ENCODE measurements around the gene TFB1M. TPM values are rescaled to one million over a fixed set of nuclear protein-coding genes. Genes with fewer than 3 reads are reported as not detected.

Gene TFB1M
- total RNA-seq, 2 experiments from 2014 or later, result 7.2 to 9.2 TPM

DNA sequence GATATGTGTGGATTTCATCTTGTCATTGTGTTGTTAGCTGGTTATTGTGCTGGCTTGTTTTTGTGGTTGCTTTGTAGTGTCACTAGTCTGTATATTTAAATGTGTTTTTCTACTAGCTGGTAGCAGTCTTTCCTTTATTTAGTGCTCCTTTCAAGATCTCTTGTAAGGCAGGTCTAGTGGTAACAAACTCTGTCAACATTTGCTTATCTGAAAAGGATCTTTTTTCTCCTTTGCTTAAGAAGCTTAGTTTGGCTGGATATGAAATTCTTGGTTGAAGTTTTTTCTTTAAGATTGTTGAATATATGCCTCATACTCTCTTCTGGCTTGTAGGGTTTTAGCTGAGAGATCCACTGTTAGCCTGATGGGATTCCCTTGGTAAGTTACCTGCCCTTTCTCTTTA lies 32.7 kb upstream of the TFB1M start:
- CTCF ChIA-PET, result interaction anchor here (0.6 kb wide), 1 partner anchor 165 kb away, joined by 4 read pairs; no protein-coding TSS in a partner anchor
- ATAC-seq (ENCODE audit: poor library complexity), result no peak
- H3K4me1 ChIP-seq (ENCODE audit: insufficient read depth, low read length), result no peaks in the 10 kb centered on the region

DNA sequence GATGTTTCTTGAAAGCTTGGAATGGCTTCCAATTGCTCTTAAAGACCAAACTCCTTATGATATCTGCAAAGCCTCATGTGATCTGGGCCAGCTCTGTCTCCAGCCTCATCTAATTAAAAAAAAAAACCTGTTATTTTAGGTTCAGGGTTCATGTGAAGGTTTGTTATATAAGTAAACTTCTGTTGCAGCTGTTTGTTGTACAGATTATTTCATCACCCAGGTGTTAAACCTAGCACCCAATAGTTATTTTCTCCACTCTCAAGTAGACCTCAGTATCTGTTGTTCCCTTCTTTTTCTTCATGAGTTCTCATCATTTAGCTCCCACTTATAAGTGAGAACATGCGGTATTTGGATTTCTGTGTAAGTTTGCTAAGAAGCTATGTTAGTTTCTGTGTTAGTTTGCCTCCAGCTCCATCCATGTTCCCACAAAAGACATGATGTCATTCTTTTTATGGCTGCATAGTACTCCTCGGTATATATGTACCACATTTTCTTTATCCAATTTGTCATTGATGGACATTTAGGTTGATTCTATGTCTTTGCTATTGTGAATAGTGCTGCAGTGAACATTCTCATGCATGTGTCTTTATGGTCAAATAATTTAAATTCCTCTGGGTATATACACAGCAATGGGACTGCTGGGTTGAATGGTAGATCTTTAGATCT lies 30.2 kb upstream of the TFB1M start:
- no peak for DNase-seq
- peaks cover 5% of the 10 kb centered on the region for H3K4me1 Mint-ChIP-seq (ENCODE audit: low read depth)
- TF ChIP-seq, protein P1, sequence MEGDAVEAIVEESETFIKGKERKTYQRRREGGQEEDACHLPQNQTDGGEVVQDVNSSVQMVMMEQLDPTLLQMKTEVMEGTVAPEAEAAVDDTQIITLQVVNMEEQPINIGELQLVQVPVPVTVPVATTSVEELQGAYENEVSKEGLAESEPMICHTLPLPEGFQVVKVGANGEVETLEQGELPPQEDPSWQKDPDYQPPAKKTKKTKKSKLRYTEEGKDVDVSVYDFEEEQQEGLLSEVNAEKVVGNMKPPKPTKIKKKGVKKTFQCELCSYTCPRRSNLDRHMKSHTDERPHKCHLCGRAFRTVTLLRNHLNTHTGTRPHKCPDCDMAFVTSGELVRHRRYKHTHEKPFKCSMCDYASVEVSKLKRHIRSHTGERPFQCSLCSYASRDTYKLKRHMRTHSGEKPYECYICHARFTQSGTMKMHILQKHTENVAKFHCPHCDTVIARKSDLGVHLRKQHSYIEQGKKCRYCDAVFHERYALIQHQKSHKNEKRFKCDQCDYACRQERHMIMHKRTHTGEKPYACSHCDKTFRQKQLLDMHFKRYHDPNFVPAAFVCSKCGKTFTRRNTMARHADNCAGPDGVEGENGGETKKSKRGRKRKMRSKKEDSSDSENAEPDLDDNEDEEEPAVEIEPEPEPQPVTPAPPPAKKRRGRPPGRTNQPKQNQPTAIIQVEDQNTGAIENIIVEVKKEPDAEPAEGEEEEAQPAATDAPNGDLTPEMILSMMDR (IDR thresholded peaks at IDR 0.05), result no peak

More for the DNA sequence above, 32.7 kb upstream of the TFB1M start:
- Histone ChIP-seq H3K36me3 (ENCODE audit: insufficient read depth, low read length) (no peaks in the 10 kb centered on the region), H3K27me3 (ENCODE audit: control insufficient read depth in 1 of 2, insufficient read depth in 2 of 2, low read length in 2 of 2) (no peaks in the 10 kb centered on the region), H3K4me3 (ENCODE audit: low read length) (no peak overlapping the region), H3K9me3 (ENCODE audit: control insufficient read depth in 1 of 2, insufficient read depth in 1 of 2, low read length in 2 of 2) (peaks cover 0 to 12% of the 10 kb centered on the region in 2 experiments), H3K27ac (ENCODE audit: low read depth in 1 of 2, low read length in 2 of 2) (no peak overlapping the region)
- TF ChIP-seq, protein P1 (IDR thresholded peaks at IDR 0.05), result no peak
- POLR2A ChIA-PET, result no interaction called here
- intact Hi-C loops (cut with DNase I, micrococcal nuclease), result no loop called here
- H3K4me3 Mint-ChIP-seq, result no peak overlapping the region
- no peaks in the 10 kb centered on the region for H3K27me3 Mint-ChIP-seq
- no peak overlapping the region for H3K27ac Mint-ChIP-seq
- no peaks in the 10 kb centered on the region for H3K4me1 Mint-ChIP-seq (ENCODE audit: low read depth)
- H3K36me3 Mint-ChIP-seq (ENCODE audit: low read depth), result no peaks in the 10 kb centered on the region
- DNase-seq, result no peak
- H3K9me3 Mint-ChIP-seq, result peaks cover 16% of the 10 kb centered on the region

DNA sequence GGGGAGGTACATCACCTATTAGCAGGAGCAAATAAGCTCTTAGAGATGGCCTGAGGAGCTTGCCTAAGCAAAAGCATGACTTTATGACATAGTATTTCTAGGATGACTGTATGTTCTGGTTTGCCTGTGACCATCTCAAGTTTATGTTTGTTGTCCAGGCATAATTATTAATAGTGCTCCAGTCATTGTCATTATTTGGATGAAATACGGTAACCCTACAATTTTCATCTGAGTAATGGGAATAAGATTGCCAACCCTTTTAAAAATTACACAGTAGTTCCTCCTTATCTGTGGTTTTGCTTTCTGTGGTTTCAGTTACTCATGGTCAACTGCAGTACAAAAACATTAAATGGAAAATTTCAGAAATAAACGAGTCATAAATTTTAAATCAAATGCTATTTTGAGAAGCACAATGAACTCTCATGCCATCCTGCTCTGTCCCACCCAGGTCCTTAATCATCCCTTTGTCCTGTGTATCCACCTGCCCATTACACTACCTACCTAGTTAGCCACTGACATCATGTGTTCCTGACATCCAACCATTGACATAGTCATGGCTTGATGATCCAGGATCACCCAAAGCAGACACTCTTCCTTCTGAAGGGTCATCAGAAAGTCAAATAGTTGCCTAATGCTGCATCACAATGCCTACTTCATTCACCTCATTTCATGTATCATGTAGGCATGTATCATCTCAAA lies 27.0 kb upstream of the TFB1M start:
- H3K36me3 Mint-ChIP-seq (ENCODE audit: low read depth), result peaks cover 4% of the 10 kb centered on the region
- no peak overlapping the region for H3K4me3 Mint-ChIP-seq
- H3K27ac Mint-ChIP-seq, result no peak overlapping the region
- peaks cover 24% of the 10 kb centered on the region for H3K4me1 Mint-ChIP-seq (ENCODE audit: low read depth)
- ATAC-seq (ENCODE audit: poor library complexity) (no peak), DNase-seq (no peak)
- peaks cover 5% of the 10 kb centered on the region for H3K9me3 Mint-ChIP-seq
- Histone ChIP-seq H3K36me3 (ENCODE audit: insufficient read depth, low read length) (no peaks in the 10 kb centered on the region), H3K9me3 (ENCODE audit: control insufficient read depth in 1 of 2, insufficient read depth in 1 of 2, low read length in 2 of 2) (peaks cover 0 to 10% of the 10 kb centered on the region in 2 experiments), H3K27me3 (ENCODE audit: control insufficient read depth in 1 of 2, insufficient read depth in 2 of 2, low read length in 2 of 2) (no peaks in the 10 kb centered on the region), H3K4me1 (ENCODE audit: insufficient read depth, low read length) (no peaks in the 10 kb centered on the region), H3K27ac (ENCODE audit: low read depth in 1 of 2, low read length in 2 of 2) (no peak overlapping the region), H3K4me3 (ENCODE audit: low read length) (no peak overlapping the region)
- ChIA-PET CTCF (no interaction called here), POLR2A (interaction anchor here (0.6 kb wide), 1 partner anchor 1933 kb away, joined by 3 read pairs; no protein-coding TSS in a partner anchor)
- intact Hi-C loops (cut with DNase I, micrococcal nuclease), result no loop called here
- TF ChIP-seq, protein P1 (IDR thresholded peaks at IDR 0.05), result no peak
- no peaks in the 10 kb centered on the region for H3K27me3 Mint-ChIP-seq

More for the DNA sequence above, 30.2 kb upstream of the TFB1M start:
- Mint-ChIP-seq H3K9me3 (peaks cover 16% of the 10 kb centered on the region), H3K27me3 (no peaks in the 10 kb centered on the region), H3K27ac (no peak overlapping the region), H3K4me3 (no peak overlapping the region), H3K36me3 (ENCODE audit: low read depth) (peaks cover 4% of the 10 kb centered on the region)
- no peak overlapping the region for H3K4me3 ChIP-seq (ENCODE audit: low read length)
- H3K27ac ChIP-seq (ENCODE audit: low read depth in 1 of 2, low read length in 2 of 2), result no peak overlapping the region
- CTCF ChIA-PET, result no interaction called here
- ATAC-seq (ENCODE audit: poor library complexity), result no peak
- H3K9me3 ChIP-seq (ENCODE audit: control insufficient read depth in 1 of 2, insufficient read depth in 1 of 2, low read length in 2 of 2), result peaks cover 0 to 12% of the 10 kb centered on the region in 2 experiments
- H3K27me3 ChIP-seq (ENCODE audit: control insufficient read depth in 1 of 2, insufficient read depth in 2 of 2, low read length in 2 of 2), result no peaks in the 10 kb centered on the region
- H3K4me1 ChIP-seq (ENCODE audit: insufficient read depth, low read length), result no peaks in the 10 kb centered on the region
- no peaks in the 10 kb centered on the region for H3K36me3 ChIP-seq (ENCODE audit: insufficient read depth, low read length)
- POLR2A ChIA-PET, result interaction anchor here (0.5 to 1.0 kb wide), 2 partner anchors 74 to 190 kb away, joined by 3 read pairs; no protein-coding TSS in a partner anchor
- intact Hi-C loops (cut with DNase I, micrococcal nuclease), result no loop called here

Data from CD4-positive, alpha-beta T cell (primary cell).